ENCODE data around the gene MALRD1. TPM values are rescaled to one million over a fixed set of nuclear protein-coding genes. Genes with fewer than 3 reads are reported as not detected.

Gene MALRD1
- total and polyA plus RNA-seq, 2 experiments from 2014 or later: 17.8 to 52.6 TPM

- H3K79me2 ChIP-seq: no peaks in the 10 kb centered on the region
- no peak for DNase-seq (ENCODE audit: low spot score)
- H4K20me1 ChIP-seq (ENCODE audit: insufficient read depth, poor library complexity, severe bottlenecking): no peaks in the 10 kb centered on the region
- H3K4me2 ChIP-seq: no peak overlapping the region
- no peak overlapping the region for H2AFZ ChIP-seq
- WGBS (ENCODE audit: low lambda C conversion rate, missing lambda C conversion rate): 97% methylated on average over 6 of the region's 6 CpGs
- no peaks in the 10 kb centered on the region for H3K36me3 ChIP-seq (replicated peaks; ENCODE audit: insufficient read depth, low read depth)
- no peaks in the 10 kb centered on the region for H3K9me2 ChIP-seq (replicated peaks; ENCODE audit: insufficient read depth)
- no peaks in the 10 kb centered on the region for H3K27me3 ChIP-seq
- no peak for TF ChIP-seq EZH2 (IDR thresholded peaks at IDR 0.05; ENCODE audit: borderline replicate concordance)
- TF ChIP-seq EZH2phosphoT487 (IDR thresholded peaks at IDR 0.05; ENCODE audit: low read depth, severe bottlenecking, unreplicated experiment): no peak
- TF ChIP-seq CTCF (IDR thresholded peaks at IDR 0.05; ENCODE audit: poor library complexity): no peak
- no peak overlapping the region for H3K27ac ChIP-seq
- H3K4me3 ChIP-seq: no peak overlapping the region
- H3K4me1 ChIP-seq (ENCODE audit: insufficient read depth): no peaks in the 10 kb centered on the region
- no peaks in the 10 kb centered on the region for H3K9me3 ChIP-seq (ENCODE audit: low read depth)
Observed at GRCh38 chr10:19466709-19467108, 418.1 kb downstream of the MALRD1 start.

- H2AFZ ChIP-seq: no peak overlapping the region
- H3K36me3 ChIP-seq (replicated peaks; ENCODE audit: insufficient read depth, low read depth): no peaks in the 10 kb centered on the region
- H3K79me2 ChIP-seq: no peaks in the 10 kb centered on the region
- no peaks in the 10 kb centered on the region for H4K20me1 ChIP-seq (ENCODE audit: insufficient read depth, poor library complexity, severe bottlenecking)
- H3K27ac ChIP-seq: peak overlapping the region; percentile 20
- 80% methylated on average over 1 of the region's 1 CpG for WGBS (ENCODE audit: low lambda C conversion rate, missing lambda C conversion rate)
- TF ChIP-seq EZH2phosphoT487 (IDR thresholded peaks at IDR 0.05; ENCODE audit: low read depth, severe bottlenecking, unreplicated experiment): no peak
- no peaks in the 10 kb centered on the region for H3K9me3 ChIP-seq (ENCODE audit: low read depth)
- no peaks in the 10 kb centered on the region for H3K27me3 ChIP-seq
- no peak for DNase-seq (ENCODE audit: low spot score)
- H3K4me1 ChIP-seq (ENCODE audit: insufficient read depth): no peaks in the 10 kb centered on the region
- no peak overlapping the region for H3K4me2 ChIP-seq
- no peaks in the 10 kb centered on the region for H3K9me2 ChIP-seq (replicated peaks; ENCODE audit: insufficient read depth)
- H3K4me3 ChIP-seq: no peak overlapping the region
Observed at GRCh38 chr10:19468413-19468812, 419.8 kb downstream of the MALRD1 start.

GRCh38 chr10:19469521-19469920 is 420.9 kb downstream of the MALRD1 start:
- Histone ChIP-seq H3K9me2 (replicated peaks; ENCODE audit: insufficient read depth) (no peaks in the 10 kb centered on the region), H3K27ac (peak overlapping the region; percentile 8), H2AFZ (no peak overlapping the region), H3K27me3 (no peaks in the 10 kb centered on the region), H4K20me1 (ENCODE audit: insufficient read depth, poor library complexity, severe bottlenecking) (no peaks in the 10 kb centered on the region), H3K9me3 (ENCODE audit: low read depth) (no peaks in the 10 kb centered on the region), H3K4me2 (no peak overlapping the region), H3K4me1 (ENCODE audit: insufficient read depth) (no peaks in the 10 kb centered on the region), H3K36me3 (replicated peaks; ENCODE audit: insufficient read depth, low read depth) (no peaks in the 10 kb centered on the region), H3K79me2 (no peaks in the 10 kb centered on the region), H3K4me3 (no peak overlapping the region)
- TF ChIP-seq CTCF (IDR thresholded peaks at IDR 0.05; ENCODE audit: poor library complexity): no peak
- WGBS (ENCODE audit: low lambda C conversion rate, missing lambda C conversion rate): 0% methylated on average over 1 of the region's 1 CpG
- no peak for DNase-seq (ENCODE audit: low spot score)

GRCh38 chr10:19479854-19480253 is 431.3 kb downstream of the MALRD1 start:
- H3K4me2 ChIP-seq: no peak overlapping the region
- no peak for DNase-seq (ENCODE audit: low spot score)
- H3K9me3 ChIP-seq (ENCODE audit: low read depth): no peaks in the 10 kb centered on the region
- H2AFZ ChIP-seq: no peak overlapping the region
- no peak overlapping the region for H3K4me3 ChIP-seq
- no peaks in the 10 kb centered on the region for H3K9me2 ChIP-seq (replicated peaks; ENCODE audit: insufficient read depth)
- no peaks in the 10 kb centered on the region for H3K4me1 ChIP-seq (ENCODE audit: insufficient read depth)
- no peak for TF ChIP-seq EZH2phosphoT487 (IDR thresholded peaks at IDR 0.05; ENCODE audit: low read depth, severe bottlenecking, unreplicated experiment)
- TF ChIP-seq CTCF (IDR thresholded peaks at IDR 0.05; ENCODE audit: poor library complexity): no peak
- no peak for TF ChIP-seq EZH2 (IDR thresholded peaks at IDR 0.05; ENCODE audit: borderline replicate concordance)
- no peaks in the 10 kb centered on the region for H3K36me3 ChIP-seq (replicated peaks; ENCODE audit: insufficient read depth, low read depth)
- H3K27ac ChIP-seq: no peak overlapping the region
- H3K27me3 ChIP-seq: no peaks in the 10 kb centered on the region
- WGBS (ENCODE audit: low lambda C conversion rate, missing lambda C conversion rate): 79% methylated on average over 4 of the region's 4 CpGs
- H3K79me2 ChIP-seq: no peaks in the 10 kb centered on the region
- H4K20me1 ChIP-seq (ENCODE audit: insufficient read depth, poor library complexity, severe bottlenecking): no peaks in the 10 kb centered on the region
